Measurements from ENCODE around the gene GPANK1.

GRCh38 chr6:31634131-31634530 lies 30.7 kb downstream of the GPANK1 start:
- TF ChIP-seq POLR2A (IDR thresholded peaks at IDR 0.05) (no peak), POLR2AphosphoS5 (IDR thresholded peaks at IDR 0.05) (no peak)
- TF ChIP-seq, protein P1, sequence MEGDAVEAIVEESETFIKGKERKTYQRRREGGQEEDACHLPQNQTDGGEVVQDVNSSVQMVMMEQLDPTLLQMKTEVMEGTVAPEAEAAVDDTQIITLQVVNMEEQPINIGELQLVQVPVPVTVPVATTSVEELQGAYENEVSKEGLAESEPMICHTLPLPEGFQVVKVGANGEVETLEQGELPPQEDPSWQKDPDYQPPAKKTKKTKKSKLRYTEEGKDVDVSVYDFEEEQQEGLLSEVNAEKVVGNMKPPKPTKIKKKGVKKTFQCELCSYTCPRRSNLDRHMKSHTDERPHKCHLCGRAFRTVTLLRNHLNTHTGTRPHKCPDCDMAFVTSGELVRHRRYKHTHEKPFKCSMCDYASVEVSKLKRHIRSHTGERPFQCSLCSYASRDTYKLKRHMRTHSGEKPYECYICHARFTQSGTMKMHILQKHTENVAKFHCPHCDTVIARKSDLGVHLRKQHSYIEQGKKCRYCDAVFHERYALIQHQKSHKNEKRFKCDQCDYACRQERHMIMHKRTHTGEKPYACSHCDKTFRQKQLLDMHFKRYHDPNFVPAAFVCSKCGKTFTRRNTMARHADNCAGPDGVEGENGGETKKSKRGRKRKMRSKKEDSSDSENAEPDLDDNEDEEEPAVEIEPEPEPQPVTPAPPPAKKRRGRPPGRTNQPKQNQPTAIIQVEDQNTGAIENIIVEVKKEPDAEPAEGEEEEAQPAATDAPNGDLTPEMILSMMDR (IDR thresholded peaks at IDR 0.05) = no peak

Measured in breast epithelium (tissue), 3 donors.